ENCODE data around the gene CDC37. TPM values are rescaled to one million over a fixed set of nuclear protein-coding genes. Genes with fewer than 3 reads are reported as not detected.

CDC37 gene
- total RNA-seq, 2 experiments from 2014 or later, result 269 to 332 TPM

- Histone ChIP-seq H3K4me1 (ENCODE audit: insufficient read depth, low read length, poor library complexity, severe bottlenecking) (peaks cover 62% of the 10 kb centered on the region), H3K9me2 (ENCODE audit: insufficient read depth, low read length) (no peaks in the 10 kb centered on the region), H4K20me1 (ENCODE audit: insufficient read depth, low read length) (peaks cover 4% of the 10 kb centered on the region; the same call in 1 of the 2 replicates), H3K79me2 (ENCODE audit: insufficient read depth, low read depth, low read length) (peaks cover 52% of the 10 kb centered on the region), H3K27ac (ENCODE audit: low read depth, low read length, poor library complexity, severe bottlenecking) (peak overlapping the region; percentile 100), H3K36me3 (ENCODE audit: insufficient read depth, low read length) (peaks cover 18% of the 10 kb centered on the region), H3K4me2 (ENCODE audit: low read length) (peak overlapping the region; percentile 72), H2AFZ (ENCODE audit: low read length) (no peak overlapping the region), H3K9me3 (ENCODE audit: low read length) (peaks cover 5% of the 10 kb centered on the region; the same call in 1 of the 2 replicates), H3K4me3 (ENCODE audit: low read depth, low read length, poor library complexity, severe bottlenecking) (peak overlapping the region; percentile 76)
- CTCF ChIA-PET (ENCODE audit: unreplicated experiment), result interaction anchor here (1.0 to 2.0 kb wide), 2 partner anchors 9 to 11 kb away, joined by 6 to 27 read pairs; no protein-coding TSS in a partner anchor
- no TSS peak for BruUV-seq (replicated peaks)
- POLR2A ChIA-PET, result interaction anchor here (1.1 to 4.2 kb wide), 2 partner anchors 9 kb away, joined by 3 to 60 read pairs; no protein-coding TSS in a partner anchor
- intact Hi-C loops (cut with micrococcal nuclease; ENCODE audit: unreplicated experiment), result loop anchor here (1.0 to 5.0 kb wide), 2 partner anchors 12 to 556 kb away; no protein-coding TSS in a partner anchor
- TF ChIP-seq, protein P1, sequence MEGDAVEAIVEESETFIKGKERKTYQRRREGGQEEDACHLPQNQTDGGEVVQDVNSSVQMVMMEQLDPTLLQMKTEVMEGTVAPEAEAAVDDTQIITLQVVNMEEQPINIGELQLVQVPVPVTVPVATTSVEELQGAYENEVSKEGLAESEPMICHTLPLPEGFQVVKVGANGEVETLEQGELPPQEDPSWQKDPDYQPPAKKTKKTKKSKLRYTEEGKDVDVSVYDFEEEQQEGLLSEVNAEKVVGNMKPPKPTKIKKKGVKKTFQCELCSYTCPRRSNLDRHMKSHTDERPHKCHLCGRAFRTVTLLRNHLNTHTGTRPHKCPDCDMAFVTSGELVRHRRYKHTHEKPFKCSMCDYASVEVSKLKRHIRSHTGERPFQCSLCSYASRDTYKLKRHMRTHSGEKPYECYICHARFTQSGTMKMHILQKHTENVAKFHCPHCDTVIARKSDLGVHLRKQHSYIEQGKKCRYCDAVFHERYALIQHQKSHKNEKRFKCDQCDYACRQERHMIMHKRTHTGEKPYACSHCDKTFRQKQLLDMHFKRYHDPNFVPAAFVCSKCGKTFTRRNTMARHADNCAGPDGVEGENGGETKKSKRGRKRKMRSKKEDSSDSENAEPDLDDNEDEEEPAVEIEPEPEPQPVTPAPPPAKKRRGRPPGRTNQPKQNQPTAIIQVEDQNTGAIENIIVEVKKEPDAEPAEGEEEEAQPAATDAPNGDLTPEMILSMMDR (conservative IDR thresholded peaks at IDR 0.05; ENCODE audit: low read length), result peak; percentile 94
- TF ChIP-seq EZH2phosphoT487 (IDR thresholded peaks at IDR 0.05; ENCODE audit: borderline replicate concordance, low read depth, low read length), result no peak
- peak; percentile 97 for DNase-seq (ENCODE audit: low spot score)
These were observed 13.3 kb upstream of the CDC37 start for GRCh38 chr19:10416380-10417257.

DNA sequence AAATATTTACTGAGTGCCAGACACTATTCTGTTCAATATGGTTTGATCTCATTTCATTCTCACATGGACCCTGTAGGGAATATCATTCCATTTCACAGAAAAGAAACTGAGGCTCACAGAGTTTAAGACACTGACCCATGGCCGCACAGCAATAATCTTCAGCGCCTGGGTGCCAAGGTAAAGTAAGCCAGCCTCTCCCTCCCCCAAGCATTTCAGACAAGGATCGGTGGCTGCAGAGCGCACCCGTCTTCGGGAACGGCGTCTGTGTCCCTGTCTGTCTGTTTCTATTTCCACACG is 12.7 kb upstream of the CDC37 start:
- CTCF ChIA-PET (ENCODE audit: unreplicated experiment), result interaction anchor here (1.0 kb wide), 1 partner anchor 9 kb away, joined by 6 read pairs; no protein-coding TSS in a partner anchor
- Histone ChIP-seq H2AFZ (ENCODE audit: low read length) (no peak overlapping the region), H4K20me1 (ENCODE audit: insufficient read depth, low read length) (no peaks in the 10 kb centered on the region), H3K27ac (ENCODE audit: low read depth, low read length, poor library complexity, severe bottlenecking) (peak overlapping the region; percentile 100), H3K4me2 (ENCODE audit: low read length) (peak overlapping the region; percentile 72), H3K79me2 (ENCODE audit: insufficient read depth, low read depth, low read length) (peaks cover 48% of the 10 kb centered on the region), H3K9me2 (ENCODE audit: insufficient read depth, low read length) (no peaks in the 10 kb centered on the region), H3K9me3 (ENCODE audit: low read length) (peaks cover 5% of the 10 kb centered on the region; the same call in 1 of the 2 replicates), H3K36me3 (ENCODE audit: insufficient read depth, low read length) (peaks cover 18% of the 10 kb centered on the region), H3K4me3 (ENCODE audit: low read depth, low read length, poor library complexity, severe bottlenecking) (peak overlapping the region; percentile 76), H3K4me1 (ENCODE audit: insufficient read depth, low read length, poor library complexity, severe bottlenecking) (peaks cover 67% of the 10 kb centered on the region)
- no TSS peak for BruUV-seq (replicated peaks)
- intact Hi-C loops (cut with micrococcal nuclease; ENCODE audit: unreplicated experiment), result loop anchor here (1.0 to 5.0 kb wide), 2 partner anchors 12 to 556 kb away; no protein-coding TSS in a partner anchor
- DNase-seq (ENCODE audit: low spot score), result no peak
- TF ChIP-seq, protein P1 (conservative IDR thresholded peaks at IDR 0.05; ENCODE audit: low read length), result no peak
- TF ChIP-seq EZH2phosphoT487 (IDR thresholded peaks at IDR 0.05; ENCODE audit: borderline replicate concordance, low read depth, low read length), result no peak
- POLR2A ChIA-PET, result interaction anchor here (1.1 to 4.2 kb wide), 2 partner anchors 9 to 10 kb away, joined by 3 to 60 read pairs; no protein-coding TSS in a partner anchor
